DND-41 (cell line): ENCODE measurements around the gene RASL11B.

ENCODE experiments used
- ATAC-seq: fragments of 200-7000 bp; cut with Tn5 transposase; 3 replicates; pipeline ENCODE4 v1.9.1; 2021; ENCODE audit warnings: low read depth; ENCODE audit not compliant: insufficient read depth
- DNase-seq: peaks from one replicate; pipeline ENCODE4 v3.0.0-alpha.2; 2020
- H2AFZ ChIP-seq: 2 replicates; pipeline ENCODE4 v1.6.0; 2012; ENCODE audit warnings: low read depth, low read length
- H3K27ac ChIP-seq: 2 replicates; pipeline ENCODE4 v1.5.1; 2012; ENCODE audit warnings: low read length, inconsistent platforms
- H3K27me3 ChIP-seq: fragments of 200-600 bp; sonication (generic); 2 replicates; pipeline ENCODE4 v1.6.0; 2012; ENCODE audit warnings: low read length, mild to moderate bottlenecking, inconsistent platforms; ENCODE audit not compliant: insufficient read depth, poor library complexity
- H3K36me3 ChIP-seq: 2 replicates; pipeline ENCODE4 v1.5.1; 2012; ENCODE audit warnings: low read length, inconsistent platforms; ENCODE audit not compliant: insufficient read depth
- H3K4me1 ChIP-seq: 2 replicates; pipeline ENCODE4 v1.5.1; 2012; ENCODE audit warnings: mild to moderate bottlenecking, low read length; ENCODE audit not compliant: insufficient read depth
- H3K4me2 ChIP-seq: 2 replicates; pipeline ENCODE4 v1.6.0; 2012; ENCODE audit warnings: mild to moderate bottlenecking, moderate library complexity, low read length, inconsistent platforms; ENCODE audit not compliant: insufficient read depth
- H3K4me3 ChIP-seq, 2 experiments: fragments of 200-600 bp in 1 of 2; shearing (Covaris generic) in 1 of 2; 2 replicates each; pipeline ENCODE4 v1.5.1; 2012 to 2016; ENCODE audit warnings: inconsistent platforms in 2 of 2, low read length in 2 of 2, mild to moderate bottlenecking in 2 of 2, low read depth in 1 of 2, moderate library complexity in 1 of 2
- H3K79me2 ChIP-seq: 2 replicates; pipeline ENCODE4 v1.6.0; 2012; ENCODE audit warnings: low read length, inconsistent platforms; ENCODE audit not compliant: insufficient read depth
- H3K9ac ChIP-seq: 2 replicates; pipeline ENCODE4 v1.6.0; 2012; ENCODE audit warnings: low read depth, mild to moderate bottlenecking, inconsistent platforms, low read length, moderate library complexity
- H3K9me3 ChIP-seq: 2 replicates; pipeline ENCODE4 v1.5.1; 2012; ENCODE audit warnings: low read length, moderate library complexity, mild to moderate bottlenecking, inconsistent platforms; ENCODE audit not compliant: insufficient read depth, severe bottlenecking
- H4K20me1 ChIP-seq: 2 replicates; pipeline ENCODE4 v1.6.0; 2012; ENCODE audit warnings: low read length; ENCODE audit not compliant: insufficient read depth
- CTCF ChIP-seq: IDR thresholded peaks from 2 replicates; pipeline ENCODE4 v1.5.1; 2012; ENCODE audit warnings: borderline replicate concordance, low read length, moderate library complexity, mild to moderate bottlenecking; ENCODE audit not compliant: poor library complexity, severe bottlenecking; ENCODE audit errors: extremely low read depth
- EZH2 ChIP-seq: IDR thresholded peaks from 3 replicates; pipeline ENCODE4 v1.6.1; 2012; ENCODE audit warnings: borderline replicate concordance, low read depth, mild to moderate bottlenecking, moderate library complexity, low read length, inconsistent platforms; ENCODE audit not compliant: severe bottlenecking

The RASL11B gene

GRCh38 chr4:52842792-52843191 is 19.3 kb upstream of the RASL11B start:
- DNase-seq (no peak), ATAC-seq (no peak)
- no peak overlapping the region for H3K4me2 ChIP-seq
- H3K79me2 ChIP-seq: no peaks in the 10 kb centered on the region
- H3K4me3 ChIP-seq: no peak overlapping the region
- H2AFZ ChIP-seq: no peak overlapping the region
- no peaks in the 10 kb centered on the region for H3K9me3 ChIP-seq
- H3K4me1 ChIP-seq: no peaks in the 10 kb centered on the region
- H3K27me3 ChIP-seq: no peaks in the 10 kb centered on the region
- H3K9ac ChIP-seq: no peak overlapping the region
- H4K20me1 ChIP-seq: no peaks in the 10 kb centered on the region
- H3K36me3 ChIP-seq: no peaks in the 10 kb centered on the region
- no peak overlapping the region for H3K27ac ChIP-seq
- TF ChIP-seq EZH2: no peak

GRCh38 chr4:52843351-52843750 is 18.8 kb upstream of the RASL11B start:
- Histone ChIP-seq H2AFZ (no peak overlapping the region), H3K4me2 (no peak overlapping the region), H3K4me3 (no peak overlapping the region), H3K4me1 (no peaks in the 10 kb centered on the region), H3K79me2 (no peaks in the 10 kb centered on the region), H3K27me3 (no peaks in the 10 kb centered on the region), H4K20me1 (no peaks in the 10 kb centered on the region), H3K9ac (no peak overlapping the region), H3K27ac (no peak overlapping the region), H3K36me3 (no peaks in the 10 kb centered on the region), H3K9me3 (no peaks in the 10 kb centered on the region)
- no peak for ATAC-seq
- no peak for TF ChIP-seq EZH2
- no peak for TF ChIP-seq CTCF
- DNase-seq: no peak

- Histone ChIP-seq H3K27me3 (no peaks in the 10 kb centered on the region), H3K36me3 (no peaks in the 10 kb centered on the region), H2AFZ (no peak overlapping the region), H3K27ac (no peak overlapping the region), H3K79me2 (no peaks in the 10 kb centered on the region), H3K4me3 (no peak overlapping the region), H3K9me3 (no peaks in the 10 kb centered on the region), H4K20me1 (no peaks in the 10 kb centered on the region), H3K9ac (no peak overlapping the region), H3K4me1 (no peaks in the 10 kb centered on the region), H3K4me2 (no peak overlapping the region)
- ATAC-seq (no peak), DNase-seq (no peak)
- no peak for TF ChIP-seq CTCF
- no peak for TF ChIP-seq EZH2
Observed at GRCh38 chr4:52843958-52844357, 18.2 kb upstream of the RASL11B start.

GRCh38 chr4:52844596-52844995 is 17.5 kb upstream of the RASL11B start:
- Histone ChIP-seq H3K4me2 (no peak overlapping the region), H3K4me3 (no peak overlapping the region), H3K9me3 (no peaks in the 10 kb centered on the region), H3K27ac (no peak overlapping the region), H4K20me1 (no peaks in the 10 kb centered on the region), H3K9ac (no peak overlapping the region), H3K27me3 (no peaks in the 10 kb centered on the region), H3K36me3 (no peaks in the 10 kb centered on the region), H3K79me2 (no peaks in the 10 kb centered on the region), H2AFZ (no peak overlapping the region), H3K4me1 (no peaks in the 10 kb centered on the region)
- TF ChIP-seq CTCF (no peak), EZH2 (no peak)
- DNase-seq: no peak
- ATAC-seq: no peak
